ENCODE results near the gene ANAPC16. TPM values are rescaled to one million over a fixed set of nuclear protein-coding genes. Genes with fewer than 3 reads are reported as not detected.
A peak's percentile ranks its signal among the peaks of the same experiment; 100 is the strongest.

ANAPC16 gene
- total and polyA plus RNA-seq, 4 donors = 67.9 to 138 (median 91.4) TPM

DNA sequence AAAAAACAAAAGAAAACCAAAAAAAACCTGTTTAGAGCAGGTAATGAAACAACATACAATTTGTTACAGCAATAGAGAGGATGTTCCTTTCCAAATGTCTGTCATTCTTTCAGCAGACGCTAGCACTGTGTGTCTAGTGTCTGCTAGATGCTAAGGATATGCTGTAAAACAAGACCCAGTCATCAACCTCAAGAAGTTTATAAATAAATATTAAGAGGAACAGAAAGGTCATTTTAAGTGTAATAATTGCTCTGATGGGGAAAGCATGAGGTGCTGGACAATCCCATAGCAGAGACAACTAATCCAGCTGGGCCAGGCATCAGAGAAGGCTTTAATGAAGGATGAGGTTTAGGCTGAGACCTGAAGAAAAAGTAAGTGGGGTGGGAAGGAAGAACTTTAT is 23.6 kb downstream of the ANAPC16 start:
- H3K27me3 ChIP-seq (ENCODE audit: control insufficient read depth in 3 of 3, insufficient read depth in 3 of 3, low read length in 2 of 3) = no peaks in the 10 kb centered on the region
- 67 to 76% methylated on average over 1 of the region's 1 CpG for WGBS, 2 donors
- ATAC-seq (ENCODE audit: insufficient read depth, low FRiP score) (no peak), DNase-seq (no peak)
- H3K4me3 ChIP-seq = no peak overlapping the region
- H3K9me3 ChIP-seq (ENCODE audit: control insufficient read depth in 4 of 4, insufficient read depth in 3 of 4, low read length in 3 of 4) = no peaks in the 10 kb centered on the region
- TF ChIP-seq, protein P1, sequence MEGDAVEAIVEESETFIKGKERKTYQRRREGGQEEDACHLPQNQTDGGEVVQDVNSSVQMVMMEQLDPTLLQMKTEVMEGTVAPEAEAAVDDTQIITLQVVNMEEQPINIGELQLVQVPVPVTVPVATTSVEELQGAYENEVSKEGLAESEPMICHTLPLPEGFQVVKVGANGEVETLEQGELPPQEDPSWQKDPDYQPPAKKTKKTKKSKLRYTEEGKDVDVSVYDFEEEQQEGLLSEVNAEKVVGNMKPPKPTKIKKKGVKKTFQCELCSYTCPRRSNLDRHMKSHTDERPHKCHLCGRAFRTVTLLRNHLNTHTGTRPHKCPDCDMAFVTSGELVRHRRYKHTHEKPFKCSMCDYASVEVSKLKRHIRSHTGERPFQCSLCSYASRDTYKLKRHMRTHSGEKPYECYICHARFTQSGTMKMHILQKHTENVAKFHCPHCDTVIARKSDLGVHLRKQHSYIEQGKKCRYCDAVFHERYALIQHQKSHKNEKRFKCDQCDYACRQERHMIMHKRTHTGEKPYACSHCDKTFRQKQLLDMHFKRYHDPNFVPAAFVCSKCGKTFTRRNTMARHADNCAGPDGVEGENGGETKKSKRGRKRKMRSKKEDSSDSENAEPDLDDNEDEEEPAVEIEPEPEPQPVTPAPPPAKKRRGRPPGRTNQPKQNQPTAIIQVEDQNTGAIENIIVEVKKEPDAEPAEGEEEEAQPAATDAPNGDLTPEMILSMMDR (IDR thresholded peaks at IDR 0.05; ENCODE audit: control extremely low read depth, extremely low read depth) = no peak
- H3K9ac ChIP-seq (ENCODE audit: insufficient read depth in 1 of 2, low read length in 2 of 2) = no peak overlapping the region
- H3K27ac ChIP-seq (ENCODE audit: low read depth in 1 of 2, low read length in 1 of 2) = no peak overlapping the region
- peaks cover 3 to 10% (median 7%) of the 10 kb centered on the region in 4 donors for H3K36me3 ChIP-seq (ENCODE audit: control insufficient read depth in 4 of 4, insufficient read depth in 4 of 4, low read length in 4 of 4)
- H3K4me1 ChIP-seq (ENCODE audit: control insufficient read depth in 5 of 5, insufficient read depth in 5 of 5, low read length in 5 of 5) = peaks cover 8 to 19% (median 13%) of the 10 kb centered on the region in 5 donors

DNA sequence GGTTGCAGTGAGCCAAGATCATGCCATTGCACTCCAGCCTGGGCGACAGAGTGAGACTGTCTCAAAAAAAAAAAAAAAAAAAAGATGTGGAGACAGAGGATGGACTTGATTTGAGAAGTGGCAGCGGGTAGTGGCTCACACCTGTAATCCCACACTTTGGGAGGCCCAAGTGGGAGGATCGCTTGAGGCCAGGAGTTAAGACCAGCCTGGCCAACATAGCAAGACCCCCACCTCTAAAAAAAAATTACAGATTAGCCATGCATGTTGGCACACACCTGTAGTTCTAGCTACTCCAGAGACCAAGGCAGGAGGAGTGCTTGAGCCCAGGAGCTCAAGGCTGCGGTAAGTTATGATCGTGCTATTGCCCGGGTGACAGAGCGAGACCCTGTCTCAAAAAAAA is 24.6 kb downstream of the ANAPC16 start:
- 96 to 99% methylated on average over 6 to 7 of the region's 7 CpGs for WGBS, 2 donors
- no peak for ATAC-seq (ENCODE audit: insufficient read depth, low FRiP score)

DNA sequence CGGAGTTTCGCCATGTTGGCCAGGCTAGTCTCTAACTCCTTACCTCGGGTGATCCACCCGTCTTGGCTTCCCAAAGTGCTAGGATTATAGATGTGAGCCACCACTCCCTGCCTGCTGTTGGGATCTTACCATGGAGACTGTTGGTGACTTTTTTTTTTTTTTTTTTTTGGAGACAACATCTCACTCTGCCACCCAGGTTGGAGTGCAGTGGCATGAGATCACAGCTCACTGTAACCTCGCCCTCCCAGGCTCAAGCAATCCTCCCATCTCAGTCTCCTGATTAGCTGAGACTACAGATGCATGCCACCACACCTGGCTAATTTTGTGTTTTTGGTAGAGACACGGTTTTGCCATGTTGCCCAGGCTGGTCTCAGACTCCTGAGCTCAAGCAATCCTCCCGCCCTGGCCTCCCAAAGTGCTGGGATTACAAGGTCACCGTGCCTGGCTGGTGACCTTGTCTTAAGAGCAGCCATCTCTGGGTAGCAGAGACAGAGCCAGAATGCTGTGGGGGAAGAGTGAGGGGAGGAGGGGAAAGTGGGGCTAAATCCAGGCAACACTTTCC is 26.0 kb downstream of the ANAPC16 start:
- DNase-seq = no peak
- TF ChIP-seq, protein P1 (IDR thresholded peaks at IDR 0.05; ENCODE audit: control extremely low read depth, extremely low read depth) = no peak
- no peaks in the 10 kb centered on the region for H3K27me3 ChIP-seq (ENCODE audit: control insufficient read depth in 3 of 3, insufficient read depth in 3 of 3, low read length in 2 of 3)
- ATAC-seq (ENCODE audit: insufficient read depth, low FRiP score) = no peak
- peaks cover 23 to 36% (median 27%) of the 10 kb centered on the region in 5 donors for H3K4me1 ChIP-seq (ENCODE audit: control insufficient read depth in 5 of 5, insufficient read depth in 5 of 5, low read length in 5 of 5)
- peak overlapping the region in 1 of 2 donors; percentile 72 for H3K27ac ChIP-seq (ENCODE audit: low read depth in 1 of 2, low read length in 1 of 2)
- H3K9ac ChIP-seq (ENCODE audit: insufficient read depth in 1 of 2, low read length in 2 of 2) = no peak overlapping the region
- peaks cover 0 to 2% (median 0%) of the 10 kb centered on the region in 4 donors for H3K36me3 ChIP-seq (ENCODE audit: control insufficient read depth in 4 of 4, insufficient read depth in 4 of 4, low read length in 4 of 4)
- 93 to 94% methylated on average over 8 of the region's 8 CpGs for WGBS, 2 donors
- H3K9me3 ChIP-seq (ENCODE audit: control insufficient read depth in 4 of 4, insufficient read depth in 3 of 4, low read length in 3 of 4) = no peaks in the 10 kb centered on the region
- no peak overlapping the region for H3K4me3 ChIP-seq

More for the DNA sequence above, 24.6 kb downstream of the ANAPC16 start:
- Histone ChIP-seq H3K9me3 (ENCODE audit: control insufficient read depth in 4 of 4, insufficient read depth in 3 of 4, low read length in 3 of 4) (no peaks in the 10 kb centered on the region), H3K9ac (ENCODE audit: insufficient read depth in 1 of 2, low read length in 2 of 2) (no peak overlapping the region), H3K27ac (ENCODE audit: low read depth in 1 of 2, low read length in 1 of 2) (no peak overlapping the region), H3K4me1 (ENCODE audit: control insufficient read depth in 5 of 5, insufficient read depth in 5 of 5, low read length in 5 of 5) (peaks cover 17 to 28% (median 18%) of the 10 kb centered on the region in 5 donors), H3K36me3 (ENCODE audit: control insufficient read depth in 4 of 4, insufficient read depth in 4 of 4, low read length in 4 of 4) (peaks cover 3 to 6% (median 4%) of the 10 kb centered on the region in 4 donors), H3K27me3 (ENCODE audit: control insufficient read depth in 3 of 3, insufficient read depth in 3 of 3, low read length in 2 of 3) (no peaks in the 10 kb centered on the region), H3K4me3 (no peak overlapping the region)
- TF ChIP-seq, protein P1 (IDR thresholded peaks at IDR 0.05; ENCODE audit: control extremely low read depth, extremely low read depth) = no peak
- DNase-seq = no peak

DNA sequence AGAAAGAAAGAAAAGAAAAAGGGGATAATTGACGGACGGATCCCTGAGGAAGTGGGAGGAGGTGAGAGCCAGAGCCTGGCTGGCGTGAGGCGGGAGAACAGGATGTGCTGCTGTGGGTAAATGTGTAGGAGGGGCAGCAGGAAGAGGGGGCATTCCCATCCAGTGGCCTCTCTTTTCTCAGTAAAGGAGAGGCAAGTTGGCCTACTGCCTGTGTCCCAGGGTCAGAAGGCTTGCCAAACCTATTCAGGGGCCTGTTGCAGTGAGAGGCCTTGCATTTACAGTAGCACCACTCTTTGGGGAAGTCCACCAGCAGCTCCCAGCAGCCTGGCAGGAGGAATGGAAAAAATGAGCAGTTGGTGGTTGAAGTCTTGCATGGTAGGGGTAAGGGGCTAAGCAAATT is 26.9 kb downstream of the ANAPC16 start:
- H3K4me3 ChIP-seq = no peak overlapping the region
- peak; percentile 67 to 87 (median 79) for DNase-seq
- peak overlapping the region; percentile 72 to 85 for H3K27ac ChIP-seq (ENCODE audit: low read depth in 1 of 2, low read length in 1 of 2)
- no peaks in the 10 kb centered on the region for H3K27me3 ChIP-seq (ENCODE audit: control insufficient read depth in 3 of 3, insufficient read depth in 3 of 3, low read length in 2 of 3)
- peaks cover 25 to 36% (median 30%) of the 10 kb centered on the region in 5 donors for H3K4me1 ChIP-seq (ENCODE audit: control insufficient read depth in 5 of 5, insufficient read depth in 5 of 5, low read length in 5 of 5)
- no peak overlapping the region for H3K9ac ChIP-seq (ENCODE audit: insufficient read depth in 1 of 2, low read length in 2 of 2)
- ATAC-seq (ENCODE audit: insufficient read depth, low FRiP score) = peak; percentile 27
- H3K36me3 ChIP-seq (ENCODE audit: control insufficient read depth in 4 of 4, insufficient read depth in 4 of 4, low read length in 4 of 4) = no peaks in the 10 kb centered on the region
- no peaks in the 10 kb centered on the region for H3K9me3 ChIP-seq (ENCODE audit: control insufficient read depth in 4 of 4, insufficient read depth in 3 of 4, low read length in 3 of 4)
- TF ChIP-seq, protein P1 (IDR thresholded peaks at IDR 0.05; ENCODE audit: control extremely low read depth, extremely low read depth) = no peak
- WGBS, 2 donors = 33 to 46% methylated on average over 4 of the region's 4 CpGs
